Measurements from ENCODE around the gene GPX4.

DNA sequence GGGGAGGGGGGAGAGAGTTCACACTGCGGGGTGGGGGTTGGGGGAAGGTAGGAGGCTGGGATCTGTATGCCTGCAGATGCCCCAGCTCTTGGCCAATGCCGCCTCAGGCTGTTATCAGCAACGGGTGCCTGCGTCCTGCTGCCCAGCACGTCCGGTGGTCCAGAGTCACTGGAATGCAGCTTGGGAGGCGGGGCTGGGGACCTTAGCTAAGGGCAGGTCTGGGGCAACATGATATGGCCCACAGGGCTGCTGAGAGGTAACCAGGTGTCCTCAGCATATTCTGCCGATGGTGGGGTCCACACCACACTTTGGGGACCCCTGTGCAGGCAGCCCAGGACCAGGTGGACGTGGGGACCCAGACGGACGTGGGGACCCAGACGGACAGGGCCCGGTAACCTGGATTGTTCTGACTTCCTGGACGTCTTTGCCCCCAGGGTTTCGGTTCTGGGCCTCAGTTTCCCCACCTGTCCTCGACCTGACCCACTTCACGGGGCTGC, 37.5 kb upstream of the GPX4 start:
- TF ChIP-seq, protein P1, sequence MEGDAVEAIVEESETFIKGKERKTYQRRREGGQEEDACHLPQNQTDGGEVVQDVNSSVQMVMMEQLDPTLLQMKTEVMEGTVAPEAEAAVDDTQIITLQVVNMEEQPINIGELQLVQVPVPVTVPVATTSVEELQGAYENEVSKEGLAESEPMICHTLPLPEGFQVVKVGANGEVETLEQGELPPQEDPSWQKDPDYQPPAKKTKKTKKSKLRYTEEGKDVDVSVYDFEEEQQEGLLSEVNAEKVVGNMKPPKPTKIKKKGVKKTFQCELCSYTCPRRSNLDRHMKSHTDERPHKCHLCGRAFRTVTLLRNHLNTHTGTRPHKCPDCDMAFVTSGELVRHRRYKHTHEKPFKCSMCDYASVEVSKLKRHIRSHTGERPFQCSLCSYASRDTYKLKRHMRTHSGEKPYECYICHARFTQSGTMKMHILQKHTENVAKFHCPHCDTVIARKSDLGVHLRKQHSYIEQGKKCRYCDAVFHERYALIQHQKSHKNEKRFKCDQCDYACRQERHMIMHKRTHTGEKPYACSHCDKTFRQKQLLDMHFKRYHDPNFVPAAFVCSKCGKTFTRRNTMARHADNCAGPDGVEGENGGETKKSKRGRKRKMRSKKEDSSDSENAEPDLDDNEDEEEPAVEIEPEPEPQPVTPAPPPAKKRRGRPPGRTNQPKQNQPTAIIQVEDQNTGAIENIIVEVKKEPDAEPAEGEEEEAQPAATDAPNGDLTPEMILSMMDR (conservative IDR thresholded peaks at IDR 0.05; ENCODE audit: low read depth in 2 of 2) = no peak
- TF ChIP-seq POLR2AphosphoS5 (IDR thresholded peaks at IDR 0.05; ENCODE audit: low read depth) (no peak), EZH2 (IDR thresholded peaks at IDR 0.05; ENCODE audit: low read depth, unreplicated experiment) (no peak), CREB1 (CRISPR knock-in tag; IDR thresholded peaks at IDR 0.05; ENCODE audit: low read depth) (no peak), STAT1 (IDR thresholded peaks at IDR 0.05; ENCODE audit: unreplicated experiment) (no peak), EZH2phosphoT487 (IDR thresholded peaks at IDR 0.05; ENCODE audit: unreplicated experiment) (no peak), ZNF114 (CRISPR knock-in tag; IDR thresholded peaks at IDR 0.05) (no peak), ZNF331 (CRISPR knock-in tag; IDR thresholded peaks at IDR 0.05; ENCODE audit: low read depth) (no peak), NANOG (IDR thresholded peaks at IDR 0.05; ENCODE audit: borderline replicate concordance) (no peak)
- TF ChIP-seq, protein P2, sequence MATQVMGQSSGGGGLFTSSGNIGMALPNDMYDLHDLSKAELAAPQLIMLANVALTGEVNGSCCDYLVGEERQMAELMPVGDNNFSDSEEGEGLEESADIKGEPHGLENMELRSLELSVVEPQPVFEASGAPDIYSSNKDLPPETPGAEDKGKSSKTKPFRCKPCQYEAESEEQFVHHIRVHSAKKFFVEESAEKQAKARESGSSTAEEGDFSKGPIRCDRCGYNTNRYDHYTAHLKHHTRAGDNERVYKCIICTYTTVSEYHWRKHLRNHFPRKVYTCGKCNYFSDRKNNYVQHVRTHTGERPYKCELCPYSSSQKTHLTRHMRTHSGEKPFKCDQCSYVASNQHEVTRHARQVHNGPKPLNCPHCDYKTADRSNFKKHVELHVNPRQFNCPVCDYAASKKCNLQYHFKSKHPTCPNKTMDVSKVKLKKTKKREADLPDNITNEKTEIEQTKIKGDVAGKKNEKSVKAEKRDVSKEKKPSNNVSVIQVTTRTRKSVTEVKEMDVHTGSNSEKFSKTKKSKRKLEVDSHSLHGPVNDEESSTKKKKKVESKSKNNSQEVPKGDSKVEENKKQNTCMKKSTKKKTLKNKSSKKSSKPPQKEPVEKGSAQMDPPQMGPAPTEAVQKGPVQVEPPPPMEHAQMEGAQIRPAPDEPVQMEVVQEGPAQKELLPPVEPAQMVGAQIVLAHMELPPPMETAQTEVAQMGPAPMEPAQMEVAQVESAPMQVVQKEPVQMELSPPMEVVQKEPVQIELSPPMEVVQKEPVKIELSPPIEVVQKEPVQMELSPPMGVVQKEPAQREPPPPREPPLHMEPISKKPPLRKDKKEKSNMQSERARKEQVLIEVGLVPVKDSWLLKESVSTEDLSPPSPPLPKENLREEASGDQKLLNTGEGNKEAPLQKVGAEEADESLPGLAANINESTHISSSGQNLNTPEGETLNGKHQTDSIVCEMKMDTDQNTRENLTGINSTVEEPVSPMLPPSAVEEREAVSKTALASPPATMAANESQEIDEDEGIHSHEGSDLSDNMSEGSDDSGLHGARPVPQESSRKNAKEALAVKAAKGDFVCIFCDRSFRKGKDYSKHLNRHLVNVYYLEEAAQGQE (IDR thresholded peaks at IDR 0.05; ENCODE audit: unreplicated experiment) = no peak
- TF ChIP-seq, protein P3, sequence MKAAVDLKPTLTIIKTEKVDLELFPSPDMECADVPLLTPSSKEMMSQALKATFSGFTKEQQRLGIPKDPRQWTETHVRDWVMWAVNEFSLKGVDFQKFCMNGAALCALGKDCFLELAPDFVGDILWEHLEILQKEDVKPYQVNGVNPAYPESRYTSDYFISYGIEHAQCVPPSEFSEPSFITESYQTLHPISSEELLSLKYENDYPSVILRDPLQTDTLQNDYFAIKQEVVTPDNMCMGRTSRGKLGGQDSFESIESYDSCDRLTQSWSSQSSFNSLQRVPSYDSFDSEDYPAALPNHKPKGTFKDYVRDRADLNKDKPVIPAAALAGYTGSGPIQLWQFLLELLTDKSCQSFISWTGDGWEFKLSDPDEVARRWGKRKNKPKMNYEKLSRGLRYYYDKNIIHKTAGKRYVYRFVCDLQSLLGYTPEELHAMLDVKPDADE (IDR thresholded peaks at IDR 0.05) = no peak
